IPS DF 19.7 (cell line): ENCODE results near the gene CACNG7.

ENCODE experiments used
- DNase-seq: peaks from one replicate; pipeline ENCODE4 v3.0.0-alpha.2; 2013; ENCODE audit warnings: low read depth, low spot score

The CACNG7 gene

GRCh38 chr19:53983457-53984289 lies 74.6 kb downstream of the CACNG7 start:
- no peak for DNase-seq

DNA sequence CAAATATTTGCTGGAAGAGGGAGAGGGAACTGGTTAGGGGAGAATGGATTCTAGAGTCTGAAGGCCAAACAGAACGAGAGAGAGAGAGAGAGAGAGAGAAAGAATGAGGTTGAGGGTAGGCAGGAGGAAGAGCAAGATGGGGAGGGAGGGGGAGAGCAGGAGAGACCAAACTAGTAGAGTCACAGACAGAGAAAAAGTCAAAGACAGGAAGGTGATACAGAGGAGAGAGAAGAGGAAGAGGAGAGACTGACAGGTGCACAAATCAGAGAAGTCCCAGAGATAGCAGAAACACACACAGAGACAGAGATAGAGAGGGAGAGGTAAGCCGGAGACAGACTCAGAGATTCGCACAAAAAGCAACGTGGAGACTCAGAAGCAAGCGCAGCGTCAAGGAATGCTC lies 76.8 kb downstream of the CACNG7 start:
- no peak for DNase-seq

DNA sequence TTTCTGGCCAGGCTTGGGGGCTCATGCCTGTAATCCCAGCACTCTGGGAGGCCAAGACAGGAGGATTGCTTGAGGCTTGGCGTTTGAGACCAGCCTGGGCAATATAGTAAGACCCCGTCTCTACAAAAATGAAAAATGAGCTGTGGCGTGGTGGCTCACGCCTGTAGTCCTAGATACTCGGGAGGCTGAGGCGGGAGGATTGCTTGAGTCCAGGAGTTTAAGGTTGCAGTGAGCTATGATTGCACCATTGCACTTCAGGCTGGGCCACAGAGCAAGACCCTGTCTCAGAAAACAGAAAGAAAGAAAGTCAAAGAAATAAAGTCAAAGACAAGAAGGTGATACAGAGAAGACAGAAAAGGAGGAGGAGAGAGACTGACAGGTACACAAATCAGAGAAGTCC lies 79.9 kb downstream of the CACNG7 start:
- no peak for DNase-seq

- DNase-seq: no peak
These were observed 80.8 kb downstream of the CACNG7 start for GRCh38 chr19:53989600-53990533.

GRCh38 chr19:53991224-53992113 lies 82.4 kb downstream of the CACNG7 start, which contains the start of gene CACNG6:
Gene CACNG6, plus strand, starts transcription at chr19:53991637. Its CDS starts 1,241 bp downstream, at chr19:53992878.
- DNase-seq: no peak

- DNase-seq: no peak
These were observed 83.1 kb downstream of the CACNG7 start for GRCh38 chr19:53992211-53992610.

DNA sequence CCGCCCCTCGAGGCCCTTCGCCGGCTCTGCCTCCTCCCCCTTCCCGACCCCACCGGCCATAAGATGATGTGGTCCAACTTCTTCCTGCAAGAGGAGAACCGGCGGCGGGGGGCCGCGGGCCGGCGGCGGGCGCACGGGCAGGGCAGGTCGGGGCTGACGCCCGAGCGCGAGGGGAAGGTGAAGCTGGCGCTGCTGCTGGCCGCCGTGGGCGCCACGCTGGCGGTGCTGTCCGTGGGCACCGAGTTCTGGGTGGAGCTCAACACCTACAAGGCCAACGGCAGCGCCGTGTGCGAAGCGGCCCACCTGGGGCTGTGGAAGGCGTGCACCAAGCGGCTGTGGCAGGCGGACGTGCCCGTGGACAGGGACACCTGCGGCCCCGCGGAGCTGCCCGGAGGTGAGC lies 83.7 kb downstream of the CACNG7 start:
- DNase-seq: no peak

DNA sequence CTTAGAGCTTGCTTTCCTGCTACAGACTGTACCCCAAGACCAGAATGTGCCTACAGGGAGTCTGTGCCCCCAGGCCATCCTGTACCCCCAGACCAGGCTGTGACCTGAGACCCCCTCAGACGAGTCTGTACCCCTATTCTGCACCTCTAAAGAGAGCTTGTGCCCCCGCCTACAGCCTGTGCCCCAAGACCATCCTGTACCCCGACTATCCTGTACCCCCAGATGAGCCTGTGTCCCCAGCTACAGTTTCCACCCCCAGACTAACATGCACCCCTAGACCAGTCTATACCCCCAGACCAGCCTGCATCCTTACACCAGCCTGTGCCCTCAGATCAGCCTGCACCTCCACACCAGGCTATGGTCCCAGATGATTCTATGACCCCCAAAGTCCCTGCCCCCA lies 84.4 kb downstream of the CACNG7 start:
- DNase-seq: no peak
